Astrocyte (in vitro differentiated cells and primary cell): ENCODE measurements around the gene KNSTRN.

Experiments used
- EZH2 ChIP-seq: IDR thresholded peaks from 2 replicates; pipeline ENCODE4 v1.6.1; 2012; ENCODE audit warnings: mild to moderate bottlenecking, low read length, inconsistent platforms; ENCODE audit not compliant: insufficient read depth
- TF ChIP-seq, protein P1 (sequence below): IDR thresholded peaks from 2 replicates; pipeline ENCODE4 v1.5.1; 2011; ENCODE audit warnings: low read depth, mild to moderate bottlenecking, inconsistent platforms, low read length, moderate library complexity; ENCODE audit not compliant: insufficient read depth

DNA sequence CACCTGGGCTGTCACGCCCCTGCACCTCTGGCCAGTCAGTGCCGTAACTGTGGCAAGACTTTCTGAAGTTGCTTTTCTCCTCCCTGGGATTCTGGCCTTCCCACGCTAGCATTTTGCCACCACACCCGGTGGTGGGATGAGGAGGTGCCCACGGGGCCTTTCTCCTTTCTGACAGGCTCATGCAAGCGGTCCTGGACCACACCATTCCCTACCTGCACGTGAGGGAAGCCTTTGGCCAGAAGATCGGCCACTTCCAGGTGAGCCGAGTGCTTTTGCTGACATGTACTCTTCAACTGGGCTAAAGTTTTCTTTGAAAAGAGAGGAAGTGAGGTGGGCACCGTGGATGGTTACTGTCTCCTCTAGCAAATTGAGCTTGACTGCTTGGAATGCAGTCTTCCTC is 32.7 kb downstream of the KNSTRN start:
- TF ChIP-seq, protein P1, sequence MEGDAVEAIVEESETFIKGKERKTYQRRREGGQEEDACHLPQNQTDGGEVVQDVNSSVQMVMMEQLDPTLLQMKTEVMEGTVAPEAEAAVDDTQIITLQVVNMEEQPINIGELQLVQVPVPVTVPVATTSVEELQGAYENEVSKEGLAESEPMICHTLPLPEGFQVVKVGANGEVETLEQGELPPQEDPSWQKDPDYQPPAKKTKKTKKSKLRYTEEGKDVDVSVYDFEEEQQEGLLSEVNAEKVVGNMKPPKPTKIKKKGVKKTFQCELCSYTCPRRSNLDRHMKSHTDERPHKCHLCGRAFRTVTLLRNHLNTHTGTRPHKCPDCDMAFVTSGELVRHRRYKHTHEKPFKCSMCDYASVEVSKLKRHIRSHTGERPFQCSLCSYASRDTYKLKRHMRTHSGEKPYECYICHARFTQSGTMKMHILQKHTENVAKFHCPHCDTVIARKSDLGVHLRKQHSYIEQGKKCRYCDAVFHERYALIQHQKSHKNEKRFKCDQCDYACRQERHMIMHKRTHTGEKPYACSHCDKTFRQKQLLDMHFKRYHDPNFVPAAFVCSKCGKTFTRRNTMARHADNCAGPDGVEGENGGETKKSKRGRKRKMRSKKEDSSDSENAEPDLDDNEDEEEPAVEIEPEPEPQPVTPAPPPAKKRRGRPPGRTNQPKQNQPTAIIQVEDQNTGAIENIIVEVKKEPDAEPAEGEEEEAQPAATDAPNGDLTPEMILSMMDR, result no peak
- TF ChIP-seq EZH2, result no peak
